Osteoblast (primary cell): Measurements from ENCODE around the gene FAM216A. TPM values are rescaled to one million over a fixed set of nuclear protein-coding genes. Genes with fewer than 3 reads are reported as not detected.

Experiments used
- DNase-seq: peaks from one replicate; pipeline ENCODE4 v3.0.0; 2011; ENCODE audit warnings: low spot score, mixed read lengths; ENCODE audit not compliant: insufficient read length; ENCODE audit errors: missing footprints
- H2AFZ ChIP-seq: 2 replicates; pipeline ENCODE4 v1.6.0; 2011; ENCODE audit warnings: mild to moderate bottlenecking, low read length
- H3K27ac ChIP-seq: 2 replicates; pipeline ENCODE4 v1.5.1; 2011; ENCODE audit warnings: mild to moderate bottlenecking, low read depth, low read length, moderate library complexity
- H3K27me3 ChIP-seq: 2 replicates; pipeline ENCODE4 v1.6.0; 2012; ENCODE audit warnings: mild to moderate bottlenecking, control low read depth, inconsistent platforms, low read length, moderate library complexity; ENCODE audit not compliant: insufficient read depth
- H3K36me3 ChIP-seq: 2 replicates; pipeline ENCODE4 v1.5.1; 2011; ENCODE audit warnings: mild to moderate bottlenecking, low read length, control low read depth, moderate library complexity; ENCODE audit not compliant: insufficient read depth
- H3K4me1 ChIP-seq: 2 replicates; pipeline ENCODE4 v1.5.1; 2011; ENCODE audit warnings: mild to moderate bottlenecking, low read length, control low read depth, moderate library complexity; ENCODE audit not compliant: insufficient read depth
- H3K4me2 ChIP-seq: 2 replicates; pipeline ENCODE4 v1.6.0; 2011; ENCODE audit warnings: mild to moderate bottlenecking, low read length; ENCODE audit not compliant: insufficient read depth
- H3K4me3 ChIP-seq: fragments of 200-600 bp; sonication (generic); 3 replicates; pipeline ENCODE4 v1.5.1; 2012; ENCODE audit warnings: mild to moderate bottlenecking, low read length, inconsistent platforms; ENCODE audit not compliant: insufficient read depth
- H3K79me2 ChIP-seq: 2 replicates; pipeline ENCODE4 v1.6.0; 2012; ENCODE audit warnings: mild to moderate bottlenecking, low read length, control low read depth, inconsistent platforms; ENCODE audit not compliant: insufficient read depth
- H3K9me3 ChIP-seq: 2 replicates; pipeline ENCODE4 v1.5.1; 2011; ENCODE audit warnings: low read depth, low read length, control low read depth
- H4K20me1 ChIP-seq: 2 replicates; pipeline ENCODE4 v1.6.0; 2012; ENCODE audit warnings: mild to moderate bottlenecking, low read length, control low read depth; ENCODE audit not compliant: insufficient read depth
- total RNA-seq: library from RNA; depleted of rRNA; stranded (reverse); fragments of >200 nt; gene quantifications from 2 replicates; pipeline ENCODE4 v1.2.3, GENCODE V29; 2012
- TF ChIP-seq, protein P1 (sequence below): IDR thresholded peaks from 2 replicates; pipeline ENCODE4 v1.5.1; 2011; ENCODE audit warnings: mild to moderate bottlenecking, low read depth, low read length, moderate library complexity; ENCODE audit errors: extremely low read depth

FAM216A gene
- total RNA-seq, 1 donor = 7.2 TPM

DNA sequence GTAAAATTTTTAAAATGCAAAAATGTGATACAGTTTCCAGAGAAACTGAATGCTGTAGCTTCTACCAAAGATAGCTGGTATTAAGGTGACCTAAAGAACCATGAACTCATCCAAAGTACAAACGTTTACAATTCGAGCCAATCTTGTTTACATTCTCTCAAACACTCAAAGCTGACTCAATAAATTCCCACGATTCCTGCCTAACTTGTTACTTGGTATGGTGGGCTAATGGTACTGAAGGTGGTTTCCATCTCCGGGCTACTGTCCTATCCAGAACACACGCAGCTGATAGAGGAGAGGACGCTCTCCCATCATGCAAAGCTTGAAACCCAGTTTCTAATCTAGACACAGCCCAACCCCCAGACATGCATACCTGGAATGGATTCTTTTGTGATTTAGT lies 65.0 kb downstream of the FAM216A start:
- no peak overlapping the region for H3K4me3 ChIP-seq
- H3K36me3 ChIP-seq = peaks cover 11% of the 10 kb centered on the region
- no peaks in the 10 kb centered on the region for H3K27me3 ChIP-seq
- H3K27ac ChIP-seq = no peak overlapping the region
- no peaks in the 10 kb centered on the region for H3K79me2 ChIP-seq
- TF ChIP-seq, protein P1, sequence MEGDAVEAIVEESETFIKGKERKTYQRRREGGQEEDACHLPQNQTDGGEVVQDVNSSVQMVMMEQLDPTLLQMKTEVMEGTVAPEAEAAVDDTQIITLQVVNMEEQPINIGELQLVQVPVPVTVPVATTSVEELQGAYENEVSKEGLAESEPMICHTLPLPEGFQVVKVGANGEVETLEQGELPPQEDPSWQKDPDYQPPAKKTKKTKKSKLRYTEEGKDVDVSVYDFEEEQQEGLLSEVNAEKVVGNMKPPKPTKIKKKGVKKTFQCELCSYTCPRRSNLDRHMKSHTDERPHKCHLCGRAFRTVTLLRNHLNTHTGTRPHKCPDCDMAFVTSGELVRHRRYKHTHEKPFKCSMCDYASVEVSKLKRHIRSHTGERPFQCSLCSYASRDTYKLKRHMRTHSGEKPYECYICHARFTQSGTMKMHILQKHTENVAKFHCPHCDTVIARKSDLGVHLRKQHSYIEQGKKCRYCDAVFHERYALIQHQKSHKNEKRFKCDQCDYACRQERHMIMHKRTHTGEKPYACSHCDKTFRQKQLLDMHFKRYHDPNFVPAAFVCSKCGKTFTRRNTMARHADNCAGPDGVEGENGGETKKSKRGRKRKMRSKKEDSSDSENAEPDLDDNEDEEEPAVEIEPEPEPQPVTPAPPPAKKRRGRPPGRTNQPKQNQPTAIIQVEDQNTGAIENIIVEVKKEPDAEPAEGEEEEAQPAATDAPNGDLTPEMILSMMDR = no peak
- H2AFZ ChIP-seq = no peak overlapping the region
- H3K9me3 ChIP-seq = no peaks in the 10 kb centered on the region
- no peak overlapping the region for H3K4me2 ChIP-seq
- H4K20me1 ChIP-seq = peaks cover 16% of the 10 kb centered on the region
- peaks cover 19% of the 10 kb centered on the region for H3K4me1 ChIP-seq
- no peak for DNase-seq

DNA sequence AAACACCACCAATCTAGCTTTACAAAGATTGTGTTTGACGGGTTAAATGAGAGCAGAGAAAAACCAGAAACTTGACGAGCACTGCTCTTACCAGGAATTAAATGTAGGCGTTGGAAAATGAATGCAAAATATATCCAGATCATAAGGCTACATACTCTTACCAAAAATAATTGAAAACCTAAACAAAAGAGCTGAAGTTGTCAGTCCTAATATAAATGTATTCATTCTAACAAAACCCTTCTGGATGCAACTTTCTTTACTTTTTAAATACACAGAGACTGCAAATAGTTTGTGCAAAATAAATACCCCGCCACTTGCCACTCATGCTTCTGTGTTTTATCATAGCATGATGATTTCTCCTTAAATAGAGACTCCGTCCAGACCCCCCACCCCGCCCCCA lies 66.2 kb downstream of the FAM216A start:
- Histone ChIP-seq H3K36me3 (peaks cover 15% of the 10 kb centered on the region), H3K27ac (no peak overlapping the region), H4K20me1 (peaks cover 17% of the 10 kb centered on the region), H3K27me3 (no peaks in the 10 kb centered on the region), H3K79me2 (no peaks in the 10 kb centered on the region), H3K4me3 (no peak overlapping the region), H3K4me1 (peaks cover 19% of the 10 kb centered on the region), H2AFZ (no peak overlapping the region), H3K4me2 (no peak overlapping the region), H3K9me3 (no peaks in the 10 kb centered on the region)
- TF ChIP-seq, protein P1 = no peak
- no peak for DNase-seq

DNA sequence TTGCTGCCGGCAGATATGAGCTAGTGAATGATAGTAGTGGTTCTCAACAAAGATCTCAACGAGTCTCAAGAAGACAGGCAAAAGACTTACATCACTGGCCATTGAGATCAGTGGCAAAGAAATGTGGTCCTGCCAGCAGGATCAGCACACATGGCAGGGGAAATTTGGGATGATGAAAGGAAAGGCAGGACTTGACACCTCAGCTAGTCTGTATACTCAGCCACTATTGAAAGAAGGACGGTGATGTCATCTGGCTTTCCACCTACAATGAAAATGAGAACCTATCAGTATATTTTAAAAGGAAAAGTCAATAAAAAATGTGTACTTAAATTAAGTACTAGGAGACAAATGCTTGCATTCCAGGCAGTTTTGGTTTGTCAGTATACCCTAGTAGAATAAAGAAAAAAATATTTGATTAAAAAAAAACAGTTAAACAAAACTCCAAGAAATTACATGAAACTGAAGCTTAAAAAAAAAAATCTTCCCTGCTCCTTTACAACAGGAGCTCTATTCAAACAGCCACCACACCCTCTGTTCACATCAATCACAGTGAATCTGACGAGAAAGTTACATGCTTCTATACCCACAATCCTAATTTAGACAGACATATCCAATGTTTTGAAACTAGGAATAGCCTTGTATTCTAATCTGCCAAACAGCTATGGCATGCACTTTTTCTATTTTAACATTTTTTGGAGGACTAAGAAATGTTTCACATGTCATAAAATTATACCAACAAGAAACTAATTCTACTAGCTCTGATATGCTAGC lies 68.4 kb downstream of the FAM216A start:
- Histone ChIP-seq H2AFZ (no peak overlapping the region), H3K9me3 (no peaks in the 10 kb centered on the region), H3K36me3 (peaks cover 15% of the 10 kb centered on the region), H3K27ac (no peak overlapping the region), H3K4me2 (no peak overlapping the region), H4K20me1 (peaks cover 13% of the 10 kb centered on the region), H3K4me1 (peaks cover 14% of the 10 kb centered on the region), H3K27me3 (no peaks in the 10 kb centered on the region), H3K79me2 (no peaks in the 10 kb centered on the region), H3K4me3 (no peak overlapping the region)
- TF ChIP-seq, protein P1 = no peak
- DNase-seq = no peak

DNA sequence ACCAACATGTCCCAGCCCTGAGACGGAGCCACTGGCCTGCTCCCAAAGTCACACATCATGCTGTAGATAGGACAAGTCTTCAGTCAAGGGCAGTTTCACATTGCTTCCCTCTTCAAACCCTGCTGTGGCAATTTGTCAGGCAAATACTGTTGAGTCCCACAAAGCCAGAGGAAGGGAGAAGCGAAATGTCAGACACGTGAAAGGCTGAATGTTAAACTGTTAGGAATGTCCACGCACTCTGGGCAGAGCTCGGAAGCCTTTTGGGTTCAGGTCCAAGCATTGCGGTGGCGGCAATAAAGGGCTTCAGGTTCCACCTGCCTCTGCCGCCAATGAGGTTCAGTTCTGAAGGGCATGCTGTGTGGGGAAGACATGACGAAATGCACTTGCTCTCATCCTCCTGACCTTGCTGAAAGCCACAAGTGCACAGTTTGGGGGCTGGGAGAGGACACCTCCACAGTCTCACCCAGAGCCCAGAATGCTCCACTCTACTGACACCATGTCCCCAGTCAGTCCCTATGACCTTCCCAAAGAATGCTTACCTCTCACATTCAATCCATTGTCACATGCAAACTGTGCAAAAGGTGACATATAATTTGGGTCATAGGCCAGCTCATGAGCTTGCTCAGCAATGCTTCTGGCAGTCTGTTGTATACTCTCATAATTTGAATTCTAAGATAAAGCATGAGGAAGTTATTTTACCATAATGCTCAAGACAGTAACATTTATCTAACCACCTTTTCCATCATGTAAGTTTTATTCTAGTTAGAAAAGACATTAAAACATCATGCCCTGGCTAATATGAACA lies 69.2 kb downstream of the FAM216A start:
- no peak overlapping the region for H3K4me2 ChIP-seq
- no peaks in the 10 kb centered on the region for H3K27me3 ChIP-seq
- H3K36me3 ChIP-seq = peaks cover 15% of the 10 kb centered on the region
- peaks cover 7% of the 10 kb centered on the region for H4K20me1 ChIP-seq
- no peak overlapping the region for H3K27ac ChIP-seq
- H3K4me3 ChIP-seq = no peak overlapping the region
- no peaks in the 10 kb centered on the region for H3K79me2 ChIP-seq
- DNase-seq = no peak
- peaks cover 6% of the 10 kb centered on the region for H3K4me1 ChIP-seq
- H2AFZ ChIP-seq = no peak overlapping the region
- H3K9me3 ChIP-seq = no peaks in the 10 kb centered on the region
- TF ChIP-seq, protein P1 = no peak
